H1 (cell line): ENCODE data around the gene SERPINB13. TPM values are rescaled to one million over a fixed set of nuclear protein-coding genes. Genes with fewer than 3 reads are reported as not detected.
A peak's percentile ranks its signal among the peaks of the same experiment; 100 is the strongest.

Source experiments
- CTCF ChIA-PET: fragments of 300-600 bp; sonication (Branson Sonifier 250); formaldehyde crosslinking; loops from one replicate; lab custom pipeline; 2021; ENCODE audit not compliant: partially characterized antibody; lab: Charles Lee
- POLR2A ChIA-PET: fragments of 300-600 bp; sonication (Branson Sonifier 250); formaldehyde crosslinking; loops from one replicate; lab custom pipeline; 2021; ENCODE audit warnings: inconsistent platforms; ENCODE audit not compliant: partially characterized antibody; lab: Charles Lee
- DNase-seq, 2 experiments: peaks; one replicate each; pipeline versions ENCODE4 v3.0.0 to v3.0.0-alpha.2; 2010 to 2022; ENCODE audit warnings: low spot score in 2 of 2, low read depth in 1 of 2, mixed read lengths in 1 of 2
- FAIRE-seq: peaks from 2 replicates; lab custom pipeline; 2011; peaks lifted over from hg19 to GRCh38; lab: Jason Lieb, UNC
- H2AFZ ChIP-seq: 2 replicates; pipeline ENCODE4 v1.8.1; 2012; ENCODE audit warnings: low read length, inconsistent platforms
- H2AK5ac ChIP-seq: 2 replicates; pipeline ENCODE4 v1.6.1; 2013; ENCODE audit warnings: low read depth, low read length
- H2BK120ac ChIP-seq: replicated peaks from 2 replicates; pipeline ENCODE3; 2013; ENCODE audit warnings: low read depth, low read length, inconsistent platforms
- H2BK12ac ChIP-seq: 2 replicates; pipeline ENCODE4 v1.6.1; 2013; ENCODE audit warnings: low read depth, low read length
- H2BK15ac ChIP-seq: 2 replicates; pipeline ENCODE4 v1.6.1; 2013; ENCODE audit warnings: low read length
- H2BK20ac ChIP-seq: 2 replicates; pipeline ENCODE4 v1.6.1; 2013; ENCODE audit warnings: low read length
- H2BK5ac ChIP-seq: 2 replicates; pipeline ENCODE4 v1.6.1; 2013; ENCODE audit warnings: low read depth, low read length
- H3K14ac ChIP-seq: 2 replicates; pipeline ENCODE4 v1.6.1; 2013; ENCODE audit warnings: inconsistent platforms; ENCODE audit not compliant: insufficient read length
- H3K18ac ChIP-seq: 2 replicates; pipeline ENCODE4 v1.6.1; 2013; ENCODE audit warnings: low read length; ENCODE audit errors: extremely low read depth
- H3K23ac ChIP-seq: 2 replicates; pipeline ENCODE4 v1.6.1; 2013; ENCODE audit warnings: inconsistent platforms; ENCODE audit not compliant: insufficient read length
- H3K23me2 ChIP-seq: 2 replicates; pipeline ENCODE4 v1.6.1; 2013; ENCODE audit warnings: low read depth, low read length
- H3K27ac ChIP-seq: 2 replicates; pipeline ENCODE4 v1.6.1; 2011; ENCODE audit warnings: low read depth, low read length, inconsistent platforms
- H3K27me3 ChIP-seq, 4 experiments: replicated peaks in 1 of 4; 1 replicate in 1 of 4; 2 replicates in 3 of 4; pipeline versions ENCODE4 v1.6.1 to v1.8.1; 2011 to 2013; ENCODE audit warnings: low read length in 3 of 4, mild to moderate bottlenecking in 3 of 4, inconsistent platforms in 2 of 4, mixed read lengths in 2 of 4, moderate library complexity in 1 of 4; ENCODE audit not compliant: control insufficient read depth in 3 of 4, insufficient read depth in 3 of 4; ENCODE audit errors: extremely low read depth in 1 of 4
- H3K36me3 ChIP-seq, 4 experiments: 2 replicates each; pipeline versions ENCODE4 v1.6.1 to v1.8.1; 2011 to 2013; ENCODE audit warnings: mild to moderate bottlenecking in 4 of 4, low read length in 3 of 4, moderate library complexity in 2 of 4, control low read depth in 1 of 4, inconsistent platforms in 1 of 4; ENCODE audit not compliant: insufficient read depth in 4 of 4, control insufficient read depth in 2 of 4
- H3K4ac ChIP-seq: replicated peaks from 2 replicates; pipeline ENCODE3; 2013; ENCODE audit warnings: low read length, low read depth, mixed read lengths, inconsistent platforms; ENCODE audit not compliant: insufficient read length
- H3K4me1 ChIP-seq, 4 experiments: replicated peaks in 1 of 4; 1 replicate in 1 of 4; 2 replicates in 3 of 4; pipeline versions ENCODE4 v1.6.1 to v1.8.1; 2011 to 2013; ENCODE audit warnings: low read length in 3 of 4, inconsistent platforms in 2 of 4, mixed read lengths in 1 of 4; ENCODE audit not compliant: insufficient read depth in 4 of 4, control insufficient read depth in 3 of 4
- H3K4me2 ChIP-seq, 2 experiments: 2 replicates each; pipeline versions ENCODE4 v1.6.1 to v1.8.1; 2011 to 2013; ENCODE audit warnings: low read depth in 2 of 2, low read length in 2 of 2, control low read depth in 1 of 2, inconsistent platforms in 1 of 2, mild to moderate bottlenecking in 1 of 2; ENCODE audit not compliant: insufficient read depth in 1 of 2
- H3K4me3 ChIP-seq, 4 experiments: fragments of 200-600, 300-600 bp in 1 of 4; sonication (generic), shearing (Covaris generic), sonication (Bioruptor Twin) in 1 of 4; 2 replicates each; pipeline versions ENCODE4 v1.5.1 to v1.8.1; 2011 to 2016; ENCODE audit warnings: low read length in 4 of 4, low read depth in 3 of 4, control low read depth in 2 of 4, inconsistent platforms in 2 of 4, mild to moderate bottlenecking in 2 of 4, mixed read lengths in 1 of 4, moderate library complexity in 1 of 4; ENCODE audit not compliant: insufficient read depth in 2 of 4; ENCODE audit errors: extremely low read depth in 1 of 4
- H3K56ac ChIP-seq: replicated peaks from 2 replicates; pipeline ENCODE3; 2013; ENCODE audit warnings: low read depth, mild to moderate bottlenecking, mixed read lengths, low read length, inconsistent platforms; ENCODE audit not compliant: insufficient read length
- H3K79me1 ChIP-seq: 2 replicates; pipeline ENCODE4 v1.6.1; 2013; ENCODE audit warnings: low read depth, low read length, control low read depth
- H3K79me2 ChIP-seq, 2 experiments: 2 replicates each; pipeline versions ENCODE4 v1.6.1 to v1.8.1; 2012 to 2013; ENCODE audit warnings: low read length in 2 of 2, mild to moderate bottlenecking in 2 of 2, inconsistent platforms in 1 of 2; ENCODE audit not compliant: insufficient read depth in 2 of 2, control insufficient read depth in 1 of 2
- H3K9ac ChIP-seq, 4 experiments: replicated peaks in 1 of 4; 1 replicate in 1 of 4; 2 replicates in 3 of 4; pipeline versions ENCODE4 v1.6.1 to v1.8.1; 2011 to 2013; ENCODE audit warnings: low read depth in 3 of 4, low read length in 3 of 4, control low read depth in 2 of 4, mild to moderate bottlenecking in 2 of 4, moderate library complexity in 2 of 4, inconsistent platforms in 1 of 4; ENCODE audit errors: extremely low read depth in 1 of 4
- H3K9me3 ChIP-seq, 2 experiments: 2 replicates each; pipeline versions ENCODE4 v1.6.1 to v1.8.1; 2012 to 2013; ENCODE audit warnings: mild to moderate bottlenecking in 2 of 2, moderate library complexity in 2 of 2, control low read depth in 1 of 2, inconsistent platforms in 1 of 2, low read depth in 1 of 2, low read length in 1 of 2, mixed read lengths in 1 of 2; ENCODE audit not compliant: insufficient read depth in 2 of 2
- H4K20me1 ChIP-seq, 2 experiments: replicated peaks in 1 of 2; 2 replicates each; pipeline versions ENCODE3 to v1.8.1; 2011 to 2013; ENCODE audit warnings: inconsistent platforms in 2 of 2, low read length in 2 of 2, mild to moderate bottlenecking in 1 of 2; ENCODE audit not compliant: insufficient read depth in 2 of 2, control insufficient read depth in 1 of 2
- H4K5ac ChIP-seq: 2 replicates; pipeline ENCODE4 v1.6.1; 2013; ENCODE audit warnings: low read length, low read depth, mixed read lengths, inconsistent platforms; ENCODE audit not compliant: insufficient read length
- H4K8ac ChIP-seq: 2 replicates; pipeline ENCODE4 v1.8.0; 2013; ENCODE audit warnings: mild to moderate bottlenecking, moderate library complexity, low read length, inconsistent platforms; ENCODE audit not compliant: insufficient read depth; ENCODE audit errors: extremely low read depth
- H4K91ac ChIP-seq: replicated peaks from 2 replicates; pipeline ENCODE3; 2013; ENCODE audit warnings: low read length, mixed read lengths, inconsistent platforms; ENCODE audit not compliant: insufficient read length
- CBX5 ChIP-seq: fragments of 300-800, 300-1000 bp; sonication (generic); IDR thresholded peaks from 2 replicates; pipeline ENCODE4 v1.7.1; 2016; ENCODE audit warnings: antibody characterized with exemption, low read length, low read depth
- CHD2 ChIP-seq: IDR thresholded peaks from 2 replicates; pipeline ENCODE4 v1.6.1; 2012; ENCODE audit warnings: low read length, improper control_type of control experiment
- NRF1 ChIP-seq: IDR thresholded peaks from 2 replicates; pipeline ENCODE4 v1.6.1; 2011; ENCODE audit warnings: mild to moderate bottlenecking, low read depth, low read length, improper control_type of control experiment
- WGBS, 2 experiments: shearing (Covaris generic) in 1 of 2; methylation state at CpG; one replicate each; pipeline versions ENCODE4 v1.1.6 to v1.1.7; 2013 to 2015; ENCODE audit warnings: low lambda C conversion rate in 2 of 2, mixed read lengths in 2 of 2, inconsistent platforms in 1 of 2, low coverage in 1 of 2, missing lambda C conversion rate in 1 of 2; ENCODE audit not compliant: insufficient replicate concordance in 2 of 2, insufficient coverage in 1 of 2, insufficient read length in 1 of 2; ENCODE audit errors: extremely low coverage in 1 of 2, missing lambda C conversion rate in 1 of 2; 5-methylcytosine and 5-hydroxymethylcytosine counted together
- polyA plus RNA-seq, 7 experiments: library from polyadenylated mRNA; depleted of rRNA in 3 of 7; stranded (reverse) in 5 of 7; unstranded in 2 of 7; fragments of >200 nt in 5 of 7; fragments of 200-250 nt in 2 of 7; gene quantifications; 1 replicate in 5 of 7; 2 replicates in 1 of 7; 4 replicates in 1 of 7; pipeline versions ENCODE4 v1.2.1 to v1.2.3, GENCODE V29; 2011 to 2013; ENCODE audit warnings: missing spikeins in 2 of 7, mixed read lengths in 2 of 7
- total RNA-seq: library from RNA; stranded (reverse); fragmentation: NEBNext Ultra II Directional; extraction: Animal tissue kit (Norgen Biotek cat#: 25700); gene quantifications from 2 replicates; pipeline ENCODE4 v1.2.1, GENCODE V29; 2021

The SERPINB13 gene
- total and polyA plus RNA-seq, 2 of the 8 experiments (the other 6 are each of a cell fraction or from before 2014, with no cell fraction given): not detected

- H3K79me2 ChIP-seq: no peaks in the 10 kb centered on the region
- H4K20me1 ChIP-seq: peaks cover 0 to 2% of the 10 kb centered on the region in 2 experiments
- no peak overlapping the region for H2AFZ ChIP-seq
- H4K91ac ChIP-seq: no peak overlapping the region
- H3K4ac ChIP-seq: no peak overlapping the region
- H2BK12ac ChIP-seq: no peak overlapping the region
- H4K8ac ChIP-seq: no peak overlapping the region
- no peaks in the 10 kb centered on the region; a peak in 1 of 7 replicates for H3K27me3 ChIP-seq
- H2AK5ac ChIP-seq: no peak overlapping the region
- no peak overlapping the region for H3K4me2 ChIP-seq
- no peak overlapping the region for H3K14ac ChIP-seq
- H3K4me3 ChIP-seq: no peak overlapping the region
- H2BK5ac ChIP-seq: no peak overlapping the region
- CTCF ChIA-PET: no interaction called here
- no peaks in the 10 kb centered on the region for H3K9me3 ChIP-seq
- no peak overlapping the region for H3K27ac ChIP-seq
- no peak for FAIRE-seq
- DNase-seq: no peak
- H3K4me1 ChIP-seq: no peaks in the 10 kb centered on the region
- no peak overlapping the region for H4K5ac ChIP-seq
- H3K56ac ChIP-seq: no peak overlapping the region
- no peak overlapping the region for H3K9ac ChIP-seq
- POLR2A ChIA-PET: no interaction called here
- H2BK120ac ChIP-seq: no peak overlapping the region
- H3K23me2 ChIP-seq: no peaks in the 10 kb centered on the region
- H2BK20ac ChIP-seq: 0 out of 2 replicates have a peak overlapping the region, but pooled peaks have one; percentile 21
- H3K23ac ChIP-seq: no peak overlapping the region
- H3K36me3 ChIP-seq: no peaks in the 10 kb centered on the region
- H2BK15ac ChIP-seq: no peak overlapping the region
- H3K79me1 ChIP-seq: no peaks in the 10 kb centered on the region
- 77% methylated on average over 13 of the region's 14 CpGs; no CpG with 5 or more reads in 1 of the 2 experiments for WGBS, 2 experiments
- H3K18ac ChIP-seq: no peak overlapping the region
- TF ChIP-seq NRF1 (no peak), CBX5 (no peak), CHD2 (no peak)
Observed at GRCh38 chr18:63596964-63597363, 9.8 kb downstream of the SERPINB13 start.
